ENCODE data around the gene SACS. TPM values are rescaled to one million over a fixed set of nuclear protein-coding genes. Genes with fewer than 3 reads are reported as not detected.
"Not testable (repeated sequence)": the region's sequence is repeated elsewhere in the genome, so short reads cannot be mapped to it uniquely, and the experiment has no call there.

SACS gene
- total RNA-seq, 2 experiments from 2014 or later, result 27.4 to 30.9 TPM

DNA sequence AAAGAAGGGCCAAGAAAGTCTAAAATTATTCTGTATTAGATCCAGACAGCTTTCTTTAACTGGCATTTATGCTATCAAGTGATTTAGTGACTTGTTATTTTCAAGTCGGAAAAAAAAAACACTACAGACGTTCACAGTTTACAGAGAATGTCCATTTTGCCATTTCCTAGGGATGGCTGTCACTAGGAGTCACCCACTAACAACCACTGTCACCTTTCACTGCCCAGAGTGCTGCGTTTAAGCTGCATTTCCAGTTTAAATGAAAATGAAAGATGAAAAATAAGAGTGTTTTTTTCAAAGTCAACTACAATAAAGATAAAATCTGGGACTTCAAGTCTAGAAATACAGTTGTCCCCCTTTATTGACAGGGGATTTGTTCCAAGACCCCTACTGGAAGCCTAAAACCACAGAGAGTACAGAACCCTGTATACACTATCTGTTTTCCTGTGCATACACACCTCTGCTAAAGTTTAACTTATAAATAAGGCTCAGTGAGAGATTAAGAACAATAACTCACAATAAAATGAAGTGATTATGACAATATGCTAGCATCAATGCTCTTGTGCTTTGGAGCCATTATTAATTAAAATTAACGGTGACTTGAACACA, 112.5 kb downstream of the SACS start:
- ATAC-seq (ENCODE audit: low read depth) (peak; percentile 27), DNase-seq (no peak)
- H3K4me1 Mint-ChIP-seq, result peaks cover 37% of the 10 kb centered on the region
- POLR2A ChIA-PET, result interaction anchor here (0.7 to 1.4 kb wide), 4 partner anchors 9 to 936 kb away, joined by 3 to 5 read pairs (median 3); no protein-coding TSS in a partner anchor
- H3K36me3 Mint-ChIP-seq, result no peaks in the 10 kb centered on the region
- peak overlapping the region; percentile 83 for H3K27ac Mint-ChIP-seq
- peak overlapping the region; percentile 79 for H3K4me3 Mint-ChIP-seq
- peaks cover 5% of the 10 kb centered on the region for H3K27me3 Mint-ChIP-seq
- no peaks in the 10 kb centered on the region for H3K9me3 Mint-ChIP-seq

- no peak for DNase-seq
- Mint-ChIP-seq H3K27me3 (peaks cover 5% of the 10 kb centered on the region), H3K36me3 (no peaks in the 10 kb centered on the region), H3K4me1 (peaks cover 36% of the 10 kb centered on the region), H3K27ac (no peak overlapping the region), H3K4me3 (peak overlapping the region; percentile 53), H3K9me3 (no peaks in the 10 kb centered on the region)
- POLR2A ChIA-PET, result interaction anchor here (1.4 kb wide), 1 partner anchor 10 kb away, joined by 3 read pairs; no protein-coding TSS in a partner anchor
- ATAC-seq (ENCODE audit: low read depth), result no peak
Observed at GRCh38 chr13:23319883-23320224, 113.6 kb downstream of the SACS start.

GRCh38 chr13:23314837-23315236, 118.7 kb downstream of the SACS start:
- H3K9me3 Mint-ChIP-seq; H3K36me3 Mint-ChIP-seq; ATAC-seq (ENCODE audit: low read depth); POLR2A ChIA-PET; H3K27ac Mint-ChIP-seq; DNase-seq; H3K4me3 Mint-ChIP-seq: not testable (repeated sequence)
- peaks cover 24% of the 10 kb centered on the region for H3K27me3 Mint-ChIP-seq
- H3K4me1 Mint-ChIP-seq, result peaks cover 11% of the 10 kb centered on the region

- no peaks in the 10 kb centered on the region for H3K36me3 Mint-ChIP-seq
- H3K9me3 Mint-ChIP-seq, result no peaks in the 10 kb centered on the region
- H3K4me1 Mint-ChIP-seq, result no peaks in the 10 kb centered on the region
- POLR2A ChIA-PET, result no interaction called here
- no peak for DNase-seq
- H3K4me3 Mint-ChIP-seq, result no peak overlapping the region
- H3K27me3 Mint-ChIP-seq, result peaks cover 19% of the 10 kb centered on the region
- no peak for ATAC-seq (ENCODE audit: low read depth)
- H3K27ac Mint-ChIP-seq, result no peak overlapping the region
Observed at GRCh38 chr13:23292586-23292985, 140.9 kb downstream of the SACS start.

DNA sequence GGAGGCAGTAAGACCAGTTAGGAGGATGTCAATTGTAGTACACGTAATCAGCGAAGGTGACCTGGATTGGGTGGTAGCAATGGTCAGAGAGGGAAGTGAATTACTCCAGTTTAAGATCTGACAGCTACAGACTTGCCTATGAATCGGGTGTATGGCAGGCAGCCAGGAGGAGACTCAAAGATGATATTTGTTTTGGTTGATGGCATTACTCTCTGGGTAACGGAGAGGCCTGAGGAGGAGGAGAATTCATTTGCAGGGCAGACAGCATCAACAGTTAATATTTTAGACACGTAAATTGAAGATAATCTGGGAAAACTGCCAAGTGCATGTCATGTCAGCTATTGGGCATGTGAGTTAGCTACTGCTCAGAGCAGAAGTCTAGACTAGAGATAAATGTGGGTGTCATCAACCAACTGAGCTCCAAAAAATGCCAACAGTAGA, 143.6 kb downstream of the SACS start:
- Mint-ChIP-seq H3K4me1 (no peaks in the 10 kb centered on the region), H3K27me3 (peaks cover 11% of the 10 kb centered on the region), H3K27ac (no peak overlapping the region), H3K9me3 (no peaks in the 10 kb centered on the region), H3K4me3 (no peak overlapping the region), H3K36me3 (no peaks in the 10 kb centered on the region)
- POLR2A ChIA-PET, result no interaction called here
- no peak for ATAC-seq (ENCODE audit: low read depth)
- no peak for DNase-seq

- ATAC-seq (ENCODE audit: low read depth) (no peak), DNase-seq (no peak)
- Mint-ChIP-seq H3K27me3 (peaks cover 11% of the 10 kb centered on the region), H3K4me3 (no peak overlapping the region), H3K4me1 (no peaks in the 10 kb centered on the region), H3K9me3 (no peaks in the 10 kb centered on the region), H3K27ac (no peak overlapping the region), H3K36me3 (no peaks in the 10 kb centered on the region)
- POLR2A ChIA-PET, result no interaction called here
Observed at GRCh38 chr13:23288995-23289394, 144.5 kb downstream of the SACS start.

- POLR2A ChIA-PET, result no interaction called here
- H3K36me3 Mint-ChIP-seq, result no peaks in the 10 kb centered on the region
- H3K4me3 Mint-ChIP-seq, result no peak overlapping the region
- peaks cover 11% of the 10 kb centered on the region for H3K27me3 Mint-ChIP-seq
- no peaks in the 10 kb centered on the region for H3K4me1 Mint-ChIP-seq
- no peaks in the 10 kb centered on the region for H3K9me3 Mint-ChIP-seq
- ATAC-seq (ENCODE audit: low read depth), result no peak
- DNase-seq, result no peak
- no peak overlapping the region for H3K27ac Mint-ChIP-seq
Observed at GRCh38 chr13:23288564-23288963, 144.9 kb downstream of the SACS start.

DNA sequence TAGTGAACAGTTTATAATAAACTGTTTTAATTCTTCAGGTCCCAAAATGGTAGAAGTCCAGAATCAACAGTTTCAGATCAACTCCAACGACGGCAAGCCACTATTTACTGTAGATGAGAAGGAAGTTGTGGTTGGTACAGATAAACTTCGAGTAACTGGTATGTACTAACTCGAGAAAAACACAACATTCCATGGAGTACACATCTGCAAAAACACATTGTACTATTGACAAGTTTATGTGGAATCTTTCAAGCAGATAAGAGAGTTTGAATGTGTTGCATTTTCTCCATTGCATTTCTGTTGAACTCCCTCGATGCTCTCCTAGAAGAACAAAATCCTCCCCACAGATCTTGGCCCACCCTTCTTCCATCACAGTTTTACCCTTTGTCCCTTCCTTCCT, 154.2 kb downstream of the SACS start:
- DNase-seq (no peak), ATAC-seq (ENCODE audit: low read depth) (no peak)
- Mint-ChIP-seq H3K27ac (no peak overlapping the region), H3K9me3 (no peaks in the 10 kb centered on the region), H3K36me3 (no peaks in the 10 kb centered on the region), H3K27me3 (peaks cover 2% of the 10 kb centered on the region), H3K4me3 (no peak overlapping the region), H3K4me1 (no peaks in the 10 kb centered on the region)
- POLR2A ChIA-PET, result no interaction called here

Other genes starting within 250 kb of the SACS start
- gene TNFRSF19, start 136.7 kb upstream of the SACS start, total RNA-seq, result not detected

Data from activated naive CD8-positive, alpha-beta T cell treated with anti-CD3 and anti-CD28 coated beads, Interleukin-2, amount 10 ng/mL, durations not matched to agents 7 days and 5 days (primary cell).